NCI-H446 (cell line): ENCODE measurements around the gene ALPG.
"Not testable (repeated sequence)": the region's sequence is repeated elsewhere in the genome, so short reads cannot be mapped to it uniquely, and the experiment has no call there.

Experiments used
- DNase-seq, 2 experiments: peaks; one replicate each; lab custom pipeline; 2025; lab: John Stamatoyannopoulos, UW

ALPG gene

GRCh38 chr2:232377319-232377718 lies 29.3 kb upstream of the ALPG start:
- DNase-seq = no peak

GRCh38 chr2:232377841-232378734 lies 28.6 kb upstream of the ALPG start:
- no peak for DNase-seq

- not testable (repeated sequence) for DNase-seq
These were observed 27.9 kb upstream of the ALPG start, which contains the start of gene ALPP for GRCh38 chr2:232378735-232379151. TSS of gene ALPP (plus strand) at chr2:232378751. CDS start at chr2:232378803, 52 bp downstream.

GRCh38 chr2:232379610-232380590 lies 26.7 kb upstream of the ALPG start:
- DNase-seq = not testable (repeated sequence)

- not testable (repeated sequence) for DNase-seq
These were observed 25.2 kb upstream of the ALPG start for GRCh38 chr2:232381204-232382031.

GRCh38 chr2:232382331-232383225 lies 24.1 kb upstream of the ALPG start:
- no peak for DNase-seq

GRCh38 chr2:232384466-232384865 lies 22.2 kb upstream of the ALPG start:
- no peak for DNase-seq

- not testable (repeated sequence) for DNase-seq
These were observed 21.6 kb upstream of the ALPG start for GRCh38 chr2:232385058-232385457.

GRCh38 chr2:232385660-232386489 lies 20.8 kb upstream of the ALPG start:
- no peak for DNase-seq

GRCh38 chr2:232386490-232386739 lies 20.2 kb upstream of the ALPG start:
- no peak for DNase-seq

GRCh38 chr2:232386740-232387450 lies 19.7 kb upstream of the ALPG start:
- no peak for DNase-seq

GRCh38 chr2:232387451-232388171 lies 19.0 kb upstream of the ALPG start:
- DNase-seq = no peak

GRCh38 chr2:232388324-232388891 lies 18.2 kb upstream of the ALPG start:
- DNase-seq = no peak

- no peak for DNase-seq
These were observed 17.3 kb upstream of the ALPG start for GRCh38 chr2:232389327-232389726.

GRCh38 chr2:232390661-232391060 lies 16.0 kb upstream of the ALPG start:
- DNase-seq = no peak

- no peak for DNase-seq
These were observed 13.1 kb upstream of the ALPG start for GRCh38 chr2:232393556-232393955.

GRCh38 chr2:232394431-232394830 lies 12.2 kb upstream of the ALPG start:
- not testable (repeated sequence) for DNase-seq

- no peak for DNase-seq
These were observed 11.1 kb upstream of the ALPG start for GRCh38 chr2:232395586-232395985.
